HG03565 (cell line): ENCODE results near the gene NCSTN.

Source experiments
- ATAC-seq: cut with Tn5 transposase; IDR thresholded peaks from one replicate; pipeline ENCODE4 v1.9.1; 2021; ENCODE audit warnings: mild to moderate bottlenecking, moderate library complexity; ENCODE audit not compliant: unreplicated experiment

Gene NCSTN

GRCh38 chr1:160404094-160404493 lies 60.9 kb downstream of the NCSTN start:
- ATAC-seq, result no peak

GRCh38 chr1:160405331-160405877 lies 62.2 kb downstream of the NCSTN start:
- ATAC-seq, result no peak

- ATAC-seq, result no peak
Observed at GRCh38 chr1:160406131-160406968, 63.2 kb downstream of the NCSTN start.

GRCh38 chr1:160407839-160408801 lies 64.9 kb downstream of the NCSTN start:
- no peak for ATAC-seq
